ENCODE measurements around the gene SCLT1. TPM values are rescaled to one million over a fixed set of nuclear protein-coding genes. Genes with fewer than 3 reads are reported as not detected.
A peak's percentile ranks its signal among the peaks of the same experiment; 100 is the strongest.
"Not testable (repeated sequence)": the region's sequence is repeated elsewhere in the genome, so short reads cannot be mapped to it uniquely, and the experiment has no call there.

Gene SCLT1
- total RNA-seq, 1 donor from 2014 or later, result 24.1 TPM

DNA sequence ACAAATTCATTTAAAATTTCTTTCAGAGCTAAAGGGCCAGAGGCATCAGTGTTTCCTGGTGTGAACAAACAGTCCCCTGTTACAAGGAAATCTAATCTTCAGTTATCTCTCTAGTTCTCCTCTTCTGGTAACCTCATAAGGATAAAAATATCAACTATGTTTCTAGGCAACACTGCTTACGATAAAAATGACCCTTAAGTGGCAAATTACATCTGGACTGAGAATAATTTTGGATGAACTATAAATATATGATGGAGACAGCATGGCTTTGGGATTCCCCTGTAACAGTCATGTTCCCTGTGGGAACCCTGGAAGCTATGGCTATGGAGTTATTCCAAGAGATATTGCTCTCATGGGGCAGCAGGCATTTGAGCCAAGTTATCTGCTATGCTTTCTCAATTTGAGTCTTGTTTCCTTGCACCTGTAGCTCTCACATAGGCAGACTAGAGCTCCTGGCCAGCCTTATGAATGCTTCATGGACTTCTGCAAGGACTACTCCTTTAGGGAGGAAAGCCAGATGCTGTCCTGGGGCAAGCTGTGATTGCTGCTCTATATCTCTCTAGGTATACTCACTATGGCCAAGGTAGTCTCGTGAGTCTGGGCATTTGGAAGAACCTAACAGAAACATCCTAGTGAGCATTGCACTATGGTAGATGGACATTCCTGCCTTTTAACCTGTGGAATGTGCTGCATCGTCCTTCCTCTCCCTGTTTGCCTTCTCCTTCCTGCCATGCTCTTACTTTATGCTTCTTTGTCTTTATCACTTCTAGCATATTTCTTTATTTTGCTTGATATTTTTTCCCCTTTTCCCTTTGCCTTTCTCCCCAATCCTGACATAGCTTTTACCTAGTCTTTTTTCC, 16.9 kb upstream of the SCLT1 start:
- intact Hi-C loops (cut with micrococcal nuclease), result no loop called here
- DNase-seq (ENCODE audit: low spot score), result no peak
- Mint-ChIP-seq H3K36me3 (ENCODE audit: low read depth) (peaks cover 11% of the 10 kb centered on the region), H3K9me3 (no peaks in the 10 kb centered on the region), H3K4me1 (ENCODE audit: low read depth) (peaks cover 1% of the 10 kb centered on the region), H3K27me3 (ENCODE audit: low read depth) (no peaks in the 10 kb centered on the region), H3K27ac (no peak overlapping the region), H3K4me3 (ENCODE audit: low read depth) (no peak overlapping the region)

- no peak for DNase-seq (ENCODE audit: low spot score)
- H3K27ac Mint-ChIP-seq, result no peak overlapping the region
- H3K36me3 Mint-ChIP-seq (ENCODE audit: low read depth), result peaks cover 8% of the 10 kb centered on the region
- H3K4me1 Mint-ChIP-seq (ENCODE audit: low read depth), result peaks cover 36% of the 10 kb centered on the region
- H3K4me3 Mint-ChIP-seq (ENCODE audit: low read depth), result no peak overlapping the region
- intact Hi-C loops (cut with micrococcal nuclease), result loop anchor here (10.0 kb wide), 1 partner anchor 1134 kb away; the partner anchor contains the start of genes ABHD18 and MFSD8
- no peaks in the 10 kb centered on the region for H3K27me3 Mint-ChIP-seq (ENCODE audit: low read depth)
- H3K9me3 Mint-ChIP-seq, result no peaks in the 10 kb centered on the region
Observed at GRCh38 chr4:129098531-129099001, 5.2 kb upstream of the SCLT1 start.

GRCh38 chr4:129095811-129096454, 2.6 kb upstream of the SCLT1 start, which contains the start of gene C4orf33:
TSS of gene C4orf33 (plus strand) at chr4:129096152. CDS start at chr4:129102611, 6,459 bp downstream.
- Mint-ChIP-seq H3K27ac (peak within 1 kb of the TSS; percentile 96), H3K27me3 (ENCODE audit: low read depth) (no peaks in the 10 kb centered on the region), H3K36me3 (ENCODE audit: low read depth) (peaks cover 4% of the 10 kb centered on the region), H3K4me3 (ENCODE audit: low read depth) (peak within 1 kb of the TSS; percentile 93), H3K4me1 (ENCODE audit: low read depth) (peaks cover 37% of the 10 kb centered on the region), H3K9me3 (no peaks in the 10 kb centered on the region)
- DNase-seq (ENCODE audit: low spot score), result peak; percentile 70
- intact Hi-C loops (cut with micrococcal nuclease), result loop anchor here (10.0 kb wide), 1 partner anchor 1131 kb away; the partner anchor contains the start of genes ABHD18 and MFSD8

- intact Hi-C loops (cut with micrococcal nuclease), result loop anchor here (5.0 to 10.0 kb wide), 3 partner anchors 232 to 1312 kb away; partner anchors contain the start of genes ABHD18, HSPA4L and MFSD8
Observed at GRCh38 chr4:129094347-129094746, 1.0 kb upstream of the SCLT1 start.

DNA sequence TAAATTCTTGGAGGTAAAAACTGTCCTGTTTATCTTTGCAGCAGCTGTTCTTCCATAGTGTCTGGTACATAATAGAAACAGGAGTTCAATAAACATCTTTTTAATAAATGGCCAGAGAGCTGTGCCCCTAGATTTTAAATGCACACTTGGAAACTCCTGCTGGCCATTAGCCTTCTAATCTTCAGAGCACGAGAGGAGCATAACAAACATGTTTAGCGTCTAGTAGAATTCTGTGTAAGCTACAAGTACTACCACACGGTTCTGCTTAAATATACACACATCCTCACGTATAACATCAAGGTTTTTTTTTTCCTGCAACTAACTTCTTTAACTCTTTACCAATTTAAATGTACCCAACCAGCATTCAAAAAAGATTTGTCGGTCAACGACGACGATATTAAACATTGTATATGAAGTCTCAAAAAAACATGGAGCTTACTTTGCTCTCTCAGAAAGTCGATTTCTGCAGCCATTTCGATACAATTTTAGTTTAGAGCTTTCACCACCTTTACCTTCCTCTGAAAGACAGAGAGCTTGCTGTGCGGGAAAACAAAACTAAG, 628 bp downstream of the SCLT1 start:
- Mint-ChIP-seq H3K9me3 (no peaks in the 10 kb centered on the region), H3K4me3 (ENCODE audit: low read depth) (no peak overlapping the region), H3K36me3 (ENCODE audit: low read depth) (peaks cover 13% of the 10 kb centered on the region), H3K27ac (no peak overlapping the region), H3K4me1 (ENCODE audit: low read depth) (peaks cover 41% of the 10 kb centered on the region), H3K27me3 (ENCODE audit: low read depth) (no peaks in the 10 kb centered on the region)
- DNase-seq (ENCODE audit: low spot score), result no peak
- intact Hi-C loops (cut with micrococcal nuclease), result loop anchor here (1.0 to 10.0 kb wide), 8 partner anchors 46 to 1310 kb away; partner anchors contain the start of genes ABHD18, HSPA4L, LARP1B and MFSD8

More at GRCh38 chr4:129094347-129094746, 1.0 kb upstream of the SCLT1 start:
- Mint-ChIP-seq H3K27ac (peak overlapping the region; percentile 20), H3K27me3 (ENCODE audit: low read depth) (no peaks in the 10 kb centered on the region), H3K36me3 (ENCODE audit: low read depth) (peaks cover 7% of the 10 kb centered on the region), H3K4me1 (ENCODE audit: low read depth) (peaks cover 39% of the 10 kb centered on the region), H3K4me3 (ENCODE audit: low read depth) (peak overlapping the region; percentile 37), H3K9me3 (no peaks in the 10 kb centered on the region)
- no peak for DNase-seq (ENCODE audit: low spot score)

DNA sequence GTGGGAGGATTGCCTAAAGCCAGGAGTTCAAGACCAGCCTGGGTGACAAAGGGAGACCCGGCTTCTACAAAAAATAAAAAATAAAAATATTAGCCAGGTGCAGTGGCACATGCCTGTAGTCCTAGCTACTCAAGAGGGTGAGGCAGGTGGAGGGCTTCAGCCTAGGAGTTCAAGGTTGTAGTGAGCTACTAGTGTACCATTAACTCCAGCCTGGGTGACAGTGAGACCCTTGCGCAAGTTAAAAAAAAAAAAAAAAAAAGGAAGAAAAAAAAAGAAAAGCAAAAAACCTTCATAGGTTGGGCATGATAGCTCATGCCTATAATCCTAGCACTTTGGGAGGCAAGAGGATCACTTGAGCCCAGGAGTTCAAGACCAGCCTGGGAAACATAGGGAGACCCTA, 5.8 kb downstream of the SCLT1 start:
- no peak overlapping the region for H3K4me3 Mint-ChIP-seq (ENCODE audit: low read depth)
- H3K36me3 Mint-ChIP-seq (ENCODE audit: low read depth), result peaks cover 47% of the 10 kb centered on the region
- DNase-seq (ENCODE audit: low spot score), result no peak
- H3K4me1 Mint-ChIP-seq (ENCODE audit: low read depth), result peaks cover 33% of the 10 kb centered on the region
- no peaks in the 10 kb centered on the region for H3K27me3 Mint-ChIP-seq (ENCODE audit: low read depth)
- intact Hi-C loops (cut with micrococcal nuclease), result no loop called here
- H3K9me3 Mint-ChIP-seq, result peaks cover 12% of the 10 kb centered on the region
- no peak overlapping the region for H3K27ac Mint-ChIP-seq

DNA sequence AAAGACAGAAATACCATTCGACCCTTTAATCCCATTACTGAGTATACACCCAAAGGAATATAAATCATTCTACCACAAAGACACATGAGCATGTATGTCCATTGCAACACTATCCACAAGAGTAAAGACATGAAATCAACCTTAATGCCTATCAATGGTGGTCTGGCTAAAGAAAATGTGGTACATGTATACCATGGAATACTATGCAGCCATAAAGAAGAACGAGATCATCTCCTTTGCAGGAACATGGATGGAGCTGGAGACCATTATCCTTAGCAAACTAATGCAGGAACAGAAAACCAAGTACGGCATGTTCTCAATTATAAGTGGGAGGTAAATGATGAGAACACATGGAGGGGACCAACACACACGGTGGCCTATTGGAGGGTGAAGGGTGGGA, 7.9 kb downstream of the SCLT1 start:
- peaks cover 23% of the 10 kb centered on the region for H3K9me3 Mint-ChIP-seq
- H3K27ac Mint-ChIP-seq, result no peak overlapping the region
- H3K36me3 Mint-ChIP-seq (ENCODE audit: low read depth), result peaks cover 67% of the 10 kb centered on the region
- intact Hi-C loops (cut with micrococcal nuclease), result no loop called here
- H3K27me3 Mint-ChIP-seq (ENCODE audit: low read depth), result no peaks in the 10 kb centered on the region
- peaks cover 35% of the 10 kb centered on the region for H3K4me1 Mint-ChIP-seq (ENCODE audit: low read depth)
- no peak overlapping the region for H3K4me3 Mint-ChIP-seq (ENCODE audit: low read depth)
- DNase-seq (ENCODE audit: low spot score), result no peak

DNA sequence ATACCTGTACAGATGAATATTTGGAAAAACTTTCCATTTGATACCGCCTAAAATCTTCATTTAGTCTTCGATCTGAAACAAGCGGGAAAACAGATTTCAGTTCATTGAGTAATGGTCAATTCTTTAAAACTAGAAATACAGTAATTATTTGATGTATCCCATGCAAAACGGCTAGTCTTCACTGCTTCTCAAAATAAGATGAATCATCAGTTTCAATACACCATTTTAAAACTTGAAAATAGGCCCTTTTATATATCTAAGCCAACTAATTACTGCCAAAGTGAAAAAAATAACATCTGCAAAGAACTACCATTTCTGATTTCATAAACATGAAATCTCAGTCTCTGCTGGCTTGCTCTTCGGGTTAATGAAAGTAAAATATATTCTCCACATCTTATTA, 11.0 kb downstream of the SCLT1 start:
- Mint-ChIP-seq H3K4me3 (ENCODE audit: low read depth) (no peak overlapping the region), H3K27me3 (ENCODE audit: low read depth) (no peaks in the 10 kb centered on the region), H3K4me1 (ENCODE audit: low read depth) (peaks cover 20% of the 10 kb centered on the region), H3K9me3 (peaks cover 41% of the 10 kb centered on the region), H3K36me3 (ENCODE audit: low read depth) (peaks cover 81% of the 10 kb centered on the region), H3K27ac (no peak overlapping the region)
- no peak for DNase-seq (ENCODE audit: low spot score)
- intact Hi-C loops (cut with micrococcal nuclease), result no loop called here

DNA sequence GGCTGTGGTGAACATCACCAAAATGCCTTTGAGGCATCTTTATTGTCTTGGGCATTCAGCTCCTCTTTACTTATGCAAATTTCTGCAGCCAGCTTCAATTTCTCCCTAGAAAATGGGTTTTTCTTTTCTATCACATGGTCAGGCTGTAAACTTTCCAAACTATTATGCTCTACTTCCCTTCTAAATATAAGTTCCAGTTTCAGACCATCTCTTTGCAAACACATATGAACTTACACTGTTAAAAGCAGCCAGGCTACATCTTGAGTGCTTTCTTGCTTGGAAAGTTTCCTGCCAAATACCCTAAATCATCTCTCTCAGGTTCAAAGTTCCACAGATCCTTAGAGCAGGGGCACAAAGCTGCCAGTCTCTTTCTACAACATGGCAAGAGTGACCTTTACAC, 13.2 kb downstream of the SCLT1 start:
- Mint-ChIP-seq H3K36me3 (ENCODE audit: low read depth) (peaks cover 84% of the 10 kb centered on the region), H3K27ac (no peak overlapping the region), H3K4me1 (ENCODE audit: low read depth) (peaks cover 11% of the 10 kb centered on the region), H3K9me3 (peaks cover 49% of the 10 kb centered on the region), H3K27me3 (ENCODE audit: low read depth) (no peaks in the 10 kb centered on the region), H3K4me3 (ENCODE audit: low read depth) (no peak overlapping the region)
- intact Hi-C loops (cut with micrococcal nuclease), result no loop called here
- DNase-seq (ENCODE audit: low spot score), result no peak

- DNase-seq (ENCODE audit: low spot score), result no peak
- Mint-ChIP-seq H3K4me3 (ENCODE audit: low read depth) (no peak overlapping the region), H3K9me3 (peaks cover 65% of the 10 kb centered on the region), H3K27me3 (ENCODE audit: low read depth) (no peaks in the 10 kb centered on the region), H3K27ac (no peak overlapping the region), H3K36me3 (ENCODE audit: low read depth) (peaks cover 83% of the 10 kb centered on the region), H3K4me1 (ENCODE audit: low read depth) (peaks cover 2% of the 10 kb centered on the region)
- intact Hi-C loops (cut with micrococcal nuclease), result no loop called here
Observed at GRCh38 chr4:129077326-129077725, 16.0 kb downstream of the SCLT1 start.

- peaks cover 72% of the 10 kb centered on the region for H3K9me3 Mint-ChIP-seq
Observed at GRCh38 chr4:129069537-129069936, 23.8 kb downstream of the SCLT1 start.

GRCh38 chr4:129064717-129065116, 28.6 kb downstream of the SCLT1 start:
- Mint-ChIP-seq H3K4me1 (ENCODE audit: low read depth) (peaks cover 2% of the 10 kb centered on the region), H3K36me3 (ENCODE audit: low read depth) (peaks cover 73% of the 10 kb centered on the region), H3K4me3 (ENCODE audit: low read depth) (no peak overlapping the region), H3K27ac (no peak overlapping the region), H3K9me3 (peaks cover 72% of the 10 kb centered on the region), H3K27me3 (ENCODE audit: low read depth) (no peaks in the 10 kb centered on the region)
- no peak for DNase-seq (ENCODE audit: low spot score)
- intact Hi-C loops (cut with micrococcal nuclease), result no loop called here

More at GRCh38 chr4:129069537-129069936, 23.8 kb downstream of the SCLT1 start:
- intact Hi-C loops (cut with micrococcal nuclease); H3K4me3 Mint-ChIP-seq (ENCODE audit: low read depth); H3K27ac Mint-ChIP-seq; H3K4me1 Mint-ChIP-seq (ENCODE audit: low read depth); DNase-seq (ENCODE audit: low spot score); H3K27me3 Mint-ChIP-seq (ENCODE audit: low read depth): not testable (repeated sequence)
- peaks cover 64% of the 10 kb centered on the region for H3K36me3 Mint-ChIP-seq (ENCODE audit: low read depth)

Data from activated T-helper 2 cell treated with anti-CD3 and anti-CD28 coated beads, Interferon-gamma antibody, Interleukin-2, Interleukin-4, amounts not matched to agents 10 μg/mL and 5 μg/mL and 100 μg/mL, durations not matched to agents 14 hours and 24 hours and 36 hours (primary cell).